ENCODE results near the gene AGBL1.

DNA sequence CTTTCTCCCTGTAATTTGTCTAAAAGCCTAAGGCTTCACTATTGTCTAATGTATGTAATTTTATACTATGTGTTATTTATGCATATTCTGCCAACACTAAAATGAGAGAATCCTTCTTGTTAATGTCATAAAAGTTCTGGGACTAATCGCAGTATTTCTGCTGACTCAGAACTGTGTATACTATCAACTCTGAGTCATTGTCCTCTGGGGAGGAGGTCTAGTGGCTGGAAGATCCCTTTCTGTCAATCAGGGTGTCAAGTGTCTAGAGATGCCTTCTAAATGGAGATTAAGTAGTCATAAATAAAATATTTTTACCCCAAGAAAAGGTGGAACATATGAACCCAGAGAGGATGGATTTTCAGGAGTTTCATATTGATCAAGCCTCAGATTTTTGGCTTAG is 473.4 kb downstream of the AGBL1 start:
- TF ChIP-seq, protein P1, sequence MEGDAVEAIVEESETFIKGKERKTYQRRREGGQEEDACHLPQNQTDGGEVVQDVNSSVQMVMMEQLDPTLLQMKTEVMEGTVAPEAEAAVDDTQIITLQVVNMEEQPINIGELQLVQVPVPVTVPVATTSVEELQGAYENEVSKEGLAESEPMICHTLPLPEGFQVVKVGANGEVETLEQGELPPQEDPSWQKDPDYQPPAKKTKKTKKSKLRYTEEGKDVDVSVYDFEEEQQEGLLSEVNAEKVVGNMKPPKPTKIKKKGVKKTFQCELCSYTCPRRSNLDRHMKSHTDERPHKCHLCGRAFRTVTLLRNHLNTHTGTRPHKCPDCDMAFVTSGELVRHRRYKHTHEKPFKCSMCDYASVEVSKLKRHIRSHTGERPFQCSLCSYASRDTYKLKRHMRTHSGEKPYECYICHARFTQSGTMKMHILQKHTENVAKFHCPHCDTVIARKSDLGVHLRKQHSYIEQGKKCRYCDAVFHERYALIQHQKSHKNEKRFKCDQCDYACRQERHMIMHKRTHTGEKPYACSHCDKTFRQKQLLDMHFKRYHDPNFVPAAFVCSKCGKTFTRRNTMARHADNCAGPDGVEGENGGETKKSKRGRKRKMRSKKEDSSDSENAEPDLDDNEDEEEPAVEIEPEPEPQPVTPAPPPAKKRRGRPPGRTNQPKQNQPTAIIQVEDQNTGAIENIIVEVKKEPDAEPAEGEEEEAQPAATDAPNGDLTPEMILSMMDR (conservative IDR thresholded peaks at IDR 0.05; ENCODE audit: low read depth, low read length), result no peak
- TF ChIP-seq EZH2 (IDR thresholded peaks at IDR 0.05; ENCODE audit: borderline replicate concordance, low read depth, low read length, poor library complexity, severe bottlenecking), result no peak
